ENCODE measurements around the gene CBX7. TPM values are rescaled to one million over a fixed set of nuclear protein-coding genes. Genes with fewer than 3 reads are reported as not detected.
"Not testable (repeated sequence)": the region's sequence is repeated elsewhere in the genome, so short reads cannot be mapped to it uniquely, and the experiment has no call there.

CBX7 gene
- total and polyA plus RNA-seq, 2 donors: 11.6 to 154 TPM

DNA sequence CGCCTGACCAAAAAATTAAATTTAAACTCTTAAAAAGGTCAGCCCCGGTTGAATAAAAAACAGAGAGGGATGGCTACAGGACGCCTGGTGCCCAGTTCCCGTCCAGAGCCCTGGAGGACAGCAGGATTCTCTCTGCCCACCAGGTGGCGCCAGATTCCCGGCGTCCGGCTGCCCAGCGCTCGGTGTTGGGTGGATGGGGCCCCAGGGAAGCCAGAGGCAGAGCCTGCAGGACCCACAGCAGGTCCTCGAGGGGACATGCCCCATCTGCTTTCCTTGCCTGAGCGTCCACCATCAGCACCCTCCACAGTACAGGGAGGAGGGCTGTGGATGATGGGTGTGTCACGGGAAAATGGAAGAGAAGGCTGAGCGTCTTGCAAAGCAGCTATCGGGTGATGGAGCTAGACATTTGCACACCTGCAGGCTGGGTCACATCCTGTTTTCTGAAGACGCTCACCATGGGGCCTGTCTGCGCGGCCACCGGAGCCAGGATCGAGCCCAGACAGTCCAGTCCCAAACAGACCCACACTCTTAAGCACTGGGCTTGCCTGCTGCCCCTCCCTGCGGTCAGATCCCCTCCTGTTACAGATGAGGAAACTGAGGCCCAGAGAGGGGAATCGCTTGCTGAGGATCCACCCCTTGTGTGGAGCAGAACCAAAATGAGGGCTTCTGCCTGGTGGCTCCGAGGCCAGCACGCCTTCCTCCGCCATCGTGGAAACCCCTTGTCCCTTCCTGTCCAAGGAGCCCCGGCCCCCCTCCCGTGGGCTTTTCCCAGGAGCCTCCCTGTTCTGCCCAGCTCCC lies 18.5 kb upstream of the CBX7 start:
- no peak for DNase-seq (ENCODE audit: extremely low spot score)
- Histone ChIP-seq H3K36me3 (ENCODE audit: insufficient read depth) (no peaks in the 10 kb centered on the region), H3K27ac (ENCODE audit: low read depth) (no peak overlapping the region), H3K4me1 (ENCODE audit: insufficient read depth) (no peaks in the 10 kb centered on the region), H3K4me3 (ENCODE audit: low read depth, low read length) (no peak overlapping the region)
- 25% methylated on average over 28 of the region's 28 CpGs for WGBS

DNA sequence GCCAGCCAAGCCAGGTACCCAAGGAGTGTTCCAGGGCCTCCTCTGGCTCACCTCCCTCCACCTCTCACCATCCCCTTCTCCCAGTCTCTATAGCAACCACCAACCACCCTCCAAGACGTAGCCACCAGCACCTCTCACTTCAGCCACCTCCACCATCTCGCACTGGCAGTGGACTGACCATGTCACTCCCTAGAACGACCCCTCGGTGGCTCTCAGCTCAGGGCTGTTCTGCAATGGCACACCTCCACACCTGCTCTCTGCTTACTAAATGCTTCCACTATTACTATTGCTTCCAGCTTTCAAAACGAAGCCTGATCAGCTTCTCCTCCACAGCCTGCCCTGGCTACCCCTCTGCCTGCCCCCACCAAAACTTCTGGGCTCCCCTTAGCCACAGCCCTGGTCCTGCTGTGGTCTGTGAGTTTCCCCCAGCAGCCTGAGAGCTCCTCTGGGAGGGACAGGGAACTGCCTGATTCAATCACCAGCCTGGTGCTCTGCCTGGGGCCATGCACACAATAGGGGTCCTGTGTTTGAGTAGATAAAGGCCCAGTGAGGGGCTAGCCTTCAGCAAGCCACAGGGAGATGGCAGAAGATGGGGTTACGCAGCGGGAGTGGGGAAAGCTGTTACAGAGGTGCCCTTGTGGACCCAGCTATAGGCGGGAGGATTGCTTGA lies 17.5 kb upstream of the CBX7 start:
- no peak overlapping the region for H3K27ac ChIP-seq (ENCODE audit: low read depth)
- no peak for DNase-seq (ENCODE audit: extremely low spot score)
- H3K4me3 ChIP-seq (ENCODE audit: low read depth, low read length): no peak overlapping the region
- H3K4me1 ChIP-seq (ENCODE audit: insufficient read depth): no peaks in the 10 kb centered on the region
- H3K36me3 ChIP-seq (ENCODE audit: insufficient read depth): no peaks in the 10 kb centered on the region
- 62% methylated on average over 8 of the region's 8 CpGs for WGBS

DNA sequence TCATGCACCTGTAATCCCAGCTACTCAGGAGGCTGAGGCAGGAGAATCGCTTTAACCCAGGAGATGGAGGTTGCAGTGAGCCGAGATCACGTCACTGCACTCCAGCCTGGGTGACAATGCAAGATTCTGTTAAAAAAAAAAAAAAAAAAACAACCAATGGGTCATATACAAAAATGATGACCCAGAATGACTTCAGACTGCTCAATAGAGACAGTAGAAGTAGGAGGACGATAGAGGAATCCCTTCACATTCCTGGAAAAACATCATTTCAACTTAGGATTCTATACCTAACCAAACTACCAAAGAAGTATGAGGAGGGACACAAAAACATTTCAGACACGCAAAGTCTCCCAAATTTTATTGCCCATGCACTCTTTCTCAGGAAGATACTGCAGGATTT lies 14.1 kb upstream of the CBX7 start:
- no peak for DNase-seq (ENCODE audit: extremely low spot score)
- Histone ChIP-seq H3K4me3 (ENCODE audit: low read depth, low read length) (no peak overlapping the region), H3K4me1 (ENCODE audit: insufficient read depth) (no peaks in the 10 kb centered on the region), H3K27ac (ENCODE audit: low read depth) (no peak overlapping the region), H3K36me3 (ENCODE audit: insufficient read depth) (no peaks in the 10 kb centered on the region)
- 93% methylated on average over 5 of the region's 5 CpGs for WGBS

DNA sequence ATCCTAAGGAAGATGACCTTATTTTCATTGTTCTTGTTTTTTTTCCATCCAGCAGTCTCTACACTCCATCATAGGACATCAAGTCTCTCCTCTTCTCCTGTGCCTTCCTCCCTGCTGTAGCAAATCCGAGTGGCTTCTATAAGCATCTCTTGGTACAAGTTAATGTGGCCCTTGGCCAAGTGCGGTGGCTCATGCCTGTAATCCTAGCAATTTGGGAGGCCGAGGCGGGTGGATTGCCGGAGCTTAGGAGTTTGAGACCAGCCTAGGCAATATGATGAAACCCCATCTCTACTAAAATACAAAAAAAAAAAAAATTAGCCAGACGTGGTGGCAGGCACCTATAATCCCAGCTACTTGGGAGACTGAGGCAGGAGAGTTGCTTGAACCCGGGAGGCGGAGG lies 3.6 kb upstream of the CBX7 start:
- H3K36me3 ChIP-seq (ENCODE audit: insufficient read depth); H3K27ac ChIP-seq (ENCODE audit: low read depth); H3K4me3 ChIP-seq (ENCODE audit: low read depth, low read length); H3K4me1 ChIP-seq (ENCODE audit: insufficient read depth); DNase-seq (ENCODE audit: extremely low spot score): not testable (repeated sequence)
- WGBS: 88% methylated on average over 8 of the region's 8 CpGs

DNA sequence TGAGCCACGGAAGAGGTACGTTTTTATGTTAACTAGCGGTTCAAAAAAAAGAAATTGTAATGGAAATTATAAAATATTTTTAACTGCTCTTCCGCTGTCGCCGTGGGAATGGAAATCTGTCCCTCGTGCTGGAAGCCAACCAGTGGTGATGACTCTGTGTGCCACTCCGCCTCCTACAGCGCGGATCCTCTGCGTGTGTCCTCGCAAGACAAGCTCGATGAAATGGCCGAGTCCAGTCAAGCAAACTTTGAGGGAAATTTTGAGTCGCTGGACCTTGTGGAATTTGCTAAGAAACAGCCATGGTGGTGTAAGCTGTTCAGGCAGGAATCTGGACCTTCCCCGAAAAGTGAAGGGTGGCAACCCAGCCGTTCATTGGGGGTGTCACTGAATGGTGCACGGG lies 2.9 kb upstream of the CBX7 start:
- no peak overlapping the region for H3K4me3 ChIP-seq (ENCODE audit: low read depth, low read length)
- no peak overlapping the region for H3K27ac ChIP-seq (ENCODE audit: low read depth)
- no peaks in the 10 kb centered on the region for H3K4me1 ChIP-seq (ENCODE audit: insufficient read depth)
- H3K36me3 ChIP-seq (ENCODE audit: insufficient read depth): no peaks in the 10 kb centered on the region
- no peak for DNase-seq (ENCODE audit: extremely low spot score)
- 87% methylated on average over 18 of the region's 18 CpGs for WGBS

DNA sequence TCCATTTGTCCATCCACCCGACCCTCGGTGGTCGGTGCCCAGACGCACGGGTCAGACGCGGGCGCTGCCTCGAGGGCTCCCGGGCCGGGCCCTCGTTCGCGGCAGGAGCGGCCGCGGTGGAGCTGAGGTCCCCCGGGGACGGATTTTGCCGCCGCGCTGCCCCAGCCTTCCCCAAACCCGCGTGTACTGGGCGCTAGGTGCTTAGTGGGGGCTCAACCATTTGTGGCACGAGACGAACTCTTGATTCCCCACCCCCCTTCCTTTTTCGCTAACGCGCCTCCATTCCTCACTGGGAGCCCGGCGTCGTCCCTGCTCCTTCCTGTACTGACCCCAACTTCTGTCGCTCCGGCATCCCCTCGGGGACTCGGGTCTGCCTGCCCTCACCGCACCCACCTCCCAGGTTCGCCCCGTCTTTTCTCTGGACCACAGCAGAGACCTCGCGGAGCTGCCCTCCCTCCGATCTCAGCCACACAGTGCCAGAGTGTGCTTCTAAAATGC lies 789 bp upstream of the CBX7 start:
- H3K4me1 ChIP-seq (ENCODE audit: insufficient read depth): no peaks in the 10 kb centered on the region
- 3% methylated on average over 43 of the region's 43 CpGs for WGBS
- peak overlapping the region; percentile 92 for H3K27ac ChIP-seq (ENCODE audit: low read depth)
- H3K4me3 ChIP-seq (ENCODE audit: low read depth, low read length): peak overlapping the region; percentile 45
- H3K36me3 ChIP-seq (ENCODE audit: insufficient read depth): no peaks in the 10 kb centered on the region
- DNase-seq (ENCODE audit: extremely low spot score): no peak

DNA sequence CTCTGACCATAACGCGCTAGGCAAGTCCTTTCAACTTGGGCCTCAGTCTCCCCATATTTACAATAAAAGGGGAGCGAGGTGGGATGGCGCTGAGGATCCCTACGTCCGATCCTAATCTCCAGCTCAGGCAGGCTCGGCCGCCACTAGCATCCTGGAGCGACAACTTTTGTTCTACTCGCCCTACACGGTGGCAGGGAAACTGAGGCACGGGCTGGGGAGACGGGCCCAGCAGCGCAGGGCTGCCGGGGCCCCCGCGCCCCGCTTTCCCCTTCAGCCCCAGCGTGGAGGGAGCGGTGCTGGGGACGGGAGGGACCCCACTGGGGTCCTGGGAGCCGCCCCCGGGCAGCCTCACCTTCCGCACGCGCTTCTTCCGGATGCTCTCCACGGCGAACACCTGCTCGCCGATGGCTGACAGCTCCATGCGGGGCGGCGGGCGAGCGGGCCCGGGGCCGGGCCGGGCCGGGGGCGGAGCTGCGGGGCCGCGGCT lies 413 bp downstream of the CBX7 start:
- Histone ChIP-seq H3K36me3 (ENCODE audit: insufficient read depth) (no peaks in the 10 kb centered on the region), H3K4me3 (ENCODE audit: low read depth, low read length) (peak overlapping the region; percentile 93), H3K27ac (ENCODE audit: low read depth) (peak overlapping the region; percentile 93), H3K4me1 (ENCODE audit: insufficient read depth) (no peaks in the 10 kb centered on the region)
- WGBS: 6% methylated on average over 44 of the region's 44 CpGs
- no peak for DNase-seq (ENCODE audit: extremely low spot score)

DNA sequence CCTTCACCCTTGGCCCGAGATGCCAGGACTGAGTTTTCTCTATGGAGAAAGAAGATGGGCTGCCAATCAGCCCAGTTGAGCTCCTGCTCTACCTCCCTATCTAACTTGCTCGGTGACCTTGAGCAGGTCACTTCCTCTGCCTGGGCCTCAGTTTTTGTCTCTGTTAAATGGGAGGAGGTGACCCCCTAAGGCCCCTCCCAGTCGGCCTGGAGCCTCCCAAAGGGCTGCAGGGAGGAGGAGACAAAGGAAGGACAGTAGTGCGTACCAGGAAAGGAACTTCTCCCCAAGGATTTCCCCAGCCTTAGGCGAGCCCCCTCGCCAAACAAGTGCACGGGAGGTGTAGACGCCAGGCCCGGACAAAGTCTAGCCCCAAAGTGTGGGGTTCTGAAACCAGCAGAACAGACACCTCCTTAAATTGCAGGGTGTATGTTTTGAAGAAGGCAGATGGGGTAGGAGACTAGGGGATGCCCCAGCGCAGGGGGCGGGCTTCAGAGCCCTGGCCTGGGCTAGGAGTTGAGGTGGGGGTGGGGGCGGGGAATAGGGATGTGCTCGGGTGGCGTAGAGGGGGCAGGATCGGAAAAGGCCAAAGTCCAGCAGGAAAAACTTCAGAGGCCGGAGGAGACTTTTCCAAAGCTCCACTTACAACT lies 1.0 kb downstream of the CBX7 start:
- no peak for DNase-seq (ENCODE audit: extremely low spot score)
- H3K36me3 ChIP-seq (ENCODE audit: insufficient read depth): no peaks in the 10 kb centered on the region
- H3K4me1 ChIP-seq (ENCODE audit: insufficient read depth): no peaks in the 10 kb centered on the region
- 43% methylated on average over 16 of the region's 16 CpGs for WGBS
- peak overlapping the region; percentile 93 for H3K27ac ChIP-seq (ENCODE audit: low read depth)
- H3K4me3 ChIP-seq (ENCODE audit: low read depth, low read length): peak overlapping the region; percentile 93

DNA sequence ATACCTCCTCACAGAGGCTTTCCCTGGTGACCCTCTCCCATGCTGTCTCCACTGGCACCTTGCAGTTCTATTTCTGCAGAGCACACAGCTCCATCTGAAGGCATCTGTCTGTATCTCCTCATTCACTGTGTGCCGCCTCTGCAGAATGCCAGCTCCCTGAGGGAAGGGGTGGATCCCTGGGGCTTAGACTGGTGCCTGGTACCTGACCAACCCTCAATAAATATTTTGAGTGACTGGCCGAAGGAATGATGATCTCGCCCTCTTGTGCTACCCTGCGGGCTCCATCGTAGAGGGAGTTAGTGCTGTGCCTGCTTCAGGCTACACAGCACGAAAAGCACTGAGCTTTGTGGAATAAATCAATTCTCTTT lies 1.6 kb downstream of the CBX7 start:
- Histone ChIP-seq H3K27ac (ENCODE audit: low read depth) (no peak overlapping the region), H3K4me1 (ENCODE audit: insufficient read depth) (no peaks in the 10 kb centered on the region)
- no peak for DNase-seq (ENCODE audit: extremely low spot score)

DNA sequence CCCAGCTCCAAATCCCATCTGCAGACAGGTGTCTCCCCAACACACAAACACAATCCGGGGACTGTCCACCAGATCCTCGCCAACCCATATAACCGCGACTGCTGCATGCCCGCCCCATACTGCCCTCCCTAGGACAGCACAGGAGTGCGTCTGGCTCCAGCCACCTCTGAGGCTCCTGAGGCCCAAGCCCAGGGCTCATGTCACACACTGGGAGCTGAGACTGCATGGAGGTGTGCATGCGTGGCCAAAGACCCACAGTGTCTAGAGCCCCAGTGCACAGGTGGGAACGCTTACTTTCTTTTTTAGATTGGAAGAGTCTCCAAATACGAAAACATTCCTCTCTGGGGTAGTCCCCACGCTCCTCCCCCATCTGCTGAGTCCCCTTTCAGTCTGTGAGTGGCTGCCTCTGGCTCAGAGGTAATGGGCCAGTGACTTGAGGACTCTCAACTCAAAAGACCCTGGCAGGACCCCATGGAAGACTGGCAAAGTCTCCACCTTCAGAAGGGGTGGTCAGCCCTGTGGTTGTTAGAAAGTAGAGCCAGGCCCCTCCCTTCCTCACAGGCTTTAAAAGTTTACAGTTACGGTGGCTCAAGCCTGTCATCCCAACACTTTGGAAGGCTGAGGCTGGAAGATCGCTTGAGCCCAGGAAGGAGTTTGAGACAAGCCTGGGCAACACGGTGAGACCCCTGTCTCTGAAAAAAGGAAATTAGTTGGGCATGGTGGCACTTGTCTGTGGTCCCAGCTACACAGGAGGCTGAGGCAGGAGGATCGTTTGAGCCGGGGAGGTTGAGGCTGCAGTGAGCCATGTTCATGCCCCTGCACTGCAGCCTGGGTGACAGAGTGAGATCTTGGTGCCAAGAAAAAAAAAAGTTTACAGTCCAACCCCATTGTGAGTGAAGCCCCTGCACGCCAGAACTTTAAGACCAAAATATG lies 2.3 kb downstream of the CBX7 start:
- DNase-seq (ENCODE audit: extremely low spot score): no peak
- Histone ChIP-seq H3K27ac (ENCODE audit: low read depth) (peak overlapping the region; percentile 76), H3K4me3 (ENCODE audit: low read depth, low read length) (no peak overlapping the region), H3K4me1 (ENCODE audit: insufficient read depth) (no peaks in the 10 kb centered on the region), H3K36me3 (ENCODE audit: insufficient read depth) (no peaks in the 10 kb centered on the region)
- 72% methylated on average over 16 of the region's 16 CpGs for WGBS

More for the DNA sequence above, 1.6 kb downstream of the CBX7 start:
- 59% methylated on average over 6 of the region's 6 CpGs for WGBS
- H3K4me3 ChIP-seq (ENCODE audit: low read depth, low read length): peak overlapping the region; percentile 93
- H3K36me3 ChIP-seq (ENCODE audit: insufficient read depth): no peaks in the 10 kb centered on the region

DNA sequence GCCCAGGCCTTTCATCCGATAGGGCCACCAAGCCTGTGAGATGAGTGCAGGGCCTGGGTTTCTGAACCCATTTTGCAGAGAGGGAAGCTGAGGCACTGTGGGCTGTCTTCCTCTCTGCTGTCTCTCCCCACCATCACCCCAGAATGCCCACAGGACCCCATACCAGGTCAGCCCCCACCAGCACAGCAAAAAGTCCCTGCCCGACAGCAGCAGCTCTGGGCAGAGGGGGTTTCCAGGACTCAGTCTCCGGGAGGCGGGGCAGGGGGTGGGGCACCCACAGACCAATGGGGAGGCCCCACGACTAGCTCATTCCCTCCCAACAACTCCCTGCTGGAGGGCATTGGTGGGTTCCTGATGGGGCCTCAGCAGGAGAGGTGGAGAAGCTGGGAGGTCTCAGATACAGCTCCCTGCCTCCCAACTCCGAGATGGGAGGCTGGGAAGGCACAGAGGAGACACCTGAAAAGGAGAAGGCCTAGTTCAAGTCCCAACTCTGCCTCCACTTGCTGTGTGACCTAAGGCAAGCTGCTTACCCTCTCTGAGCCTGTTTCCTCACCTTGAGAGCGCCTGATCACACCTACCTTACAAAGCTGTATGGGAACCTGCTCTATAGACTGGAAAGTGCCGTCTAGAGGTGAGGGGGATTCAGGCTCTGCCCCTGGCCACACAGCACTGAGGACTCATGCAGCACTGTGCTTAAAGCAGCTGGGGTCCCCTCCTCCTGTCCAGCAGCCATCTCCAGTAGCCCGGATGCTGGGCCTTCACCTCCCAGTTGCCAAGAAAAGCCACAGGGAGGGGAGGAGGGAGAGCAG lies 3.5 kb downstream of the CBX7 start:
- Histone ChIP-seq H3K36me3 (ENCODE audit: insufficient read depth) (no peaks in the 10 kb centered on the region), H3K4me3 (ENCODE audit: low read depth, low read length) (no peak overlapping the region), H3K27ac (ENCODE audit: low read depth) (peak overlapping the region; percentile 76), H3K4me1 (ENCODE audit: insufficient read depth) (no peaks in the 10 kb centered on the region)
- no peak for DNase-seq (ENCODE audit: extremely low spot score)
- 62% methylated on average over 9 of the region's 9 CpGs for WGBS

DNA sequence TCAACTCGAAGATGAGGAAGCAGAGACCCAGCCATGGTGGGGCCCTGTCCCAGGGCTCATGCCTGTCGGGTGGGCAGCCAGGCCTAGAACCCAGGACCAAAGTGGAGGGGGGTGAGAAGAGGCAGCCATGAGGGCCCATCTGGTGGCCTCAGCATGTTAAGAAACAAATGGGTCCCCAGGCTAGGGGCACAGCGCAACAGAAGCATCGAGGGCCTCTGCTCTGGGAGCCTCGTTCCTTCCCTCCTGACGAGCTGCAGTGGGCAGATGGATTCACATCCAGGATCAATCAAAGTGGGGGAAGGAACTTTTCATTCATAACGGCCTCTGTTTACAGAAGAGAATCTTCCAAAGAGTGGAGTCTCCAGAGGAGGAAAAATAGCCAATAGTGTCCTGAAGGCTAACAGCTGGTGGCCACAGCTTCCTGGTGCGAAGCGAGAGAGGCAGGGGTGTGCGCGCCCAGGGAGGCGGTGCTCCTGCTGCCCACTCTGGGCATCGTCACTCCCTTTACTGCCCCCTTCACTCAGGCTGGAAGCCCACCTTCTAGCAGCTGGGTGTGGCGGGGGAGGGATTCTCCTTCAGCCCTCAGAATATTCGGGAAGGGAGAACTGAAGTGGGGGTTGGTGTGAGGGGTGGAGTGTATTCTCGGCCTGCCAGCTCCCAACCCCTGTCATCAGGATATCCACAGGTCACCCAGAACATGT lies 4.3 kb downstream of the CBX7 start:
- no peaks in the 10 kb centered on the region for H3K36me3 ChIP-seq (ENCODE audit: insufficient read depth)
- H3K4me3 ChIP-seq (ENCODE audit: low read depth, low read length): no peak overlapping the region
- H3K4me1 ChIP-seq (ENCODE audit: insufficient read depth): no peaks in the 10 kb centered on the region
- peak overlapping the region; percentile 63 for H3K27ac ChIP-seq (ENCODE audit: low read depth)
- 61% methylated on average over 16 of the region's 16 CpGs for WGBS
- no peak for DNase-seq (ENCODE audit: extremely low spot score)
